HG03045 (cell line): Measurements from ENCODE around the gene CT45A3.
"Not testable (repeated sequence)": the region's sequence is repeated elsewhere in the genome, so short reads cannot be mapped to it uniquely, and the experiment has no call there.

Source experiments
- ATAC-seq: cut with Tn5 transposase; IDR thresholded peaks from one replicate; pipeline ENCODE4 v1.9.1; 2021; ENCODE audit warnings: mild to moderate bottlenecking, moderate library complexity; ENCODE audit not compliant: unreplicated experiment

Gene CT45A3, protein sequence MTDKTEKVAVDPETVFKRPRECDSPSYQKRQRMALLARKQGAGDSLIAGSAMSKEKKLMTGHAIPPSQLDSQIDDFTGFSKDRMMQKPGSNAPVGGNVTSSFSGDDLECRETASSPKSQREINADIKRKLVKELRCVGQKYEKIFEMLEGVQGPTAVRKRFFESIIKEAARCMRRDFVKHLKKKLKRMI

DNA sequence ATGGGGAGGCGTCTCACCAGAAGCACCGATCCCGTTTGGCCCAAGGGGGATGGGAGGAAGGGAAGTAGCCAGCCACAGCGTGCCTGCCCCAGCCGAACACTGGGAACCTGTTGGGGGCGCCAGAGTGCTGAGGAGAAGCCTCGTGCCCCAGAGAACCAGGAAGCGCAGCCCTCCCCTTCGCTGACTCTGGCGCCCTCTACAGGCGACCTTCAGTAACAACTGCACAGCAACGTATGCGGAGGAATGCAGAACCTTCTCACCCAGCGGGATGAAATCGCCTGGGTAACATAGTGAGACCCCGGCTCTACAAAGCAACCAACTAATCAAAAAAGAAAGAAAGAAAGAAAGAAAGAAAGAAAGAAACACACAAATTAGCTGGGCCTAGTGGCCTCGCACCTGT lies at the start of gene CT45A3:
CT45A3 (minus strand) TSS at position 101 of the 400 bp plus-strand sequence. CDS start 3,747 bp downstream, outside the sequence.
- ATAC-seq = not testable (repeated sequence)

DNA sequence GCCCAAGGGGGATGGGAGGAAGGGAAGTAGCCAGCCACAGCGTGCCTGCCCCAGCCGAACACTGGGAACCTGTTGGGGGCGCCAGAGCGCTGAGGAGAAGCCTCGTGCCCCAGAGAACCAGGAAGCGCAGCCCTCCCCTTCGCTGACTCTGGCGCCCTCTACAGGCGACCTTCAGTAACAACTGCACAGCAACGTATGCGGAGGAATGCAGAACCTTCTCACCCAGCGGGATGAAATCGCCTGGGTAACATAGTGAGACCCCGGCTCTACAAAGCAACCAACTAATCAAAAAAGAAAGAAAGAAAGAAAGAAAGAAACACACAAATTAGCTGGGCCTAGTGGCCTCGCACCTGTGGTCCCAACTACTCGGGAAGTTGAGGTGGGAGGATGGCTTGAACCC lies 34.7 kb upstream of the CT45A3 start, which contains the start of gene CT45A6:
CT45A6 (minus strand) TSS at position 101 of the 400 bp plus-strand sequence. CDS start 3,794 bp downstream, outside the sequence.
- ATAC-seq = not testable (repeated sequence)

DNA sequence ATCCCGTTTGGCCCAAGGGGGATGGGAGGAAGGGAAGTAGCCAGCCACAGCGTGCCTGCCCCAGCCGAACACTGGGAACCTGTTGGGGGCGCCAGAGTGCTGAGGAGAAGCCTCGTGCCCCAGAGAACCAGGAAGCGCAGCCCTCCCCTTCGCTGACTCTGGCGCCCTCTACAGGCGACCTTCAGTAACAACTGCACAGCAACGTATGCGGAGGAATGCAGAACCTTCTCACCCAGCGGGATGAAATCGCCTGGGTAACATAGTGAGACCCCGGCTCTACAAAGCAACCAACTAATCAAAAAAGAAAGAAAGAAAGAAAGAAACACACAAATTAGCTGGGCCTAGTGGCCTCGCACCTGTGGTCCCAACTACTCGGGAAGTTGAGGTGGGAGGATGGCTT lies 17.4 kb upstream of the CT45A3 start, which contains the start of gene CT45A5:
CT45A5 (minus strand) TSS at position 101 of the 400 bp plus-strand sequence. CDS start 3,774 bp downstream, outside the sequence.
- not testable (repeated sequence) for ATAC-seq

DNA sequence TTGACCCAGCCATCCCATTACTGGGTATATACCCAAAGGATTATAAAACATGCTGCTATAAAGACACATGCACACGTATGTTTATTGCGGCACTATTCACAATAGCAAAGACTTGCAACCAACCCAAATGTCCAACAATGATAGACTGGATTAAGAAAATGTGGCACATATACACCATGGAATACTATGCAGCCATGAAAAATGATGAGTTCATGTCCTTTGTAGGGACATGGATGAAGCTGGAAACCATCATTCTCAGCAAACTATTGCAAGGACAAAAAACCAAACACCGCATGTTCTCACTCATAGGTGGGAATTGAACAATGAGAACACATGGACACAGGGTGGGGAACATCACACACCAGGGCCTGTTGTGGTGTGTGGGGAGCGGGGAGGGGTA lies 23.3 kb downstream of the CT45A3 start:
- not testable (repeated sequence) for ATAC-seq

DNA sequence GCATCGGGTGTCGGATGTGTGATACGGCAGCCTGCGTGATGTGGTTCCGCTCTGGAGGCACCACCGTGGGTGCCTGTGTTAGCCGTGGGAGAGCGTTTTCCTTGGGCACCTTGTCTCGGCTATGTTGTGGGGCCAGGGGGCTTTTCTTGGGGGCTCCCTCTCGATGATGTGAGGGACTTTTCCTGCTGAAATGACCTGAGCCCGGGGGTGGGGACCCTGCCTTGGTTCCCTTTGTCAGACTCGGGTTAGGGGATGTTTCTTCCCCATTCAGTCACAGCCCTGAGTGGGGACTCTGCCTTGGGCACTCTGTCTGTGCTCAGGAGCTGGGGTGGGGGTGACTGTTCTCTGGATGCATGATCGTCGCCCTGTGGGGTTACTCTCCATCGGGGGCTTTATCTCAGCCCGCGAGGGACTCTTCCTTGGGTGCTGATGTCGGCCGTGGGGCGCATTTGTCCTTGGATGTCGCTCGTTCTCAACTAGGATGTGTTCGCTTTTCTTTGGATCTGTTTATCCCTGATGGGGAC lies 26.7 kb downstream of the CT45A3 start:
- no peak for ATAC-seq

DNA sequence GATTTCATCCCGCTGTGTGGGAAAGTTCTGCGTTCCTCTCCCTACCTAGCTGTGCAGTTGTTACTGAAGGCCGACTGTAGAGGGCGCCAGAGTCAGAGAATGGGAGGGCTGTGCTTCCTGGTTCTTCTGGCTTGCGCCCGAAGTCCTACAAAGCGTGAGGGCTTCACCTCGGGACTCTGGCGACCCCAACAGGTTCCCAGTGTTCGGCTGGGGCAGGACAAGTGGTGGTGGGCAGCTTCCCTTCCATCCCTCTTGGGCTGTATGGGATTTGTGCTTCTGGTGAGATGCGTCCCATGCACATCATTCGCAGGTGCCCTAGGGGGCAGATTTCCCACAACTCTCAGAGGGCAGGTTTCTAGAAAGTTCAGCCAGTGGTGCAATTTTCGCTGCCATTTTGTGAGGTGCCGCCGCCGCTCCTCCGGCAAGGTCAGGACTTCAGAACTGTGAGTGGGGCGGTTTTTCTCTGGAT lies 27.3 kb downstream of the CT45A3 start:
- ATAC-seq = no peak

DNA sequence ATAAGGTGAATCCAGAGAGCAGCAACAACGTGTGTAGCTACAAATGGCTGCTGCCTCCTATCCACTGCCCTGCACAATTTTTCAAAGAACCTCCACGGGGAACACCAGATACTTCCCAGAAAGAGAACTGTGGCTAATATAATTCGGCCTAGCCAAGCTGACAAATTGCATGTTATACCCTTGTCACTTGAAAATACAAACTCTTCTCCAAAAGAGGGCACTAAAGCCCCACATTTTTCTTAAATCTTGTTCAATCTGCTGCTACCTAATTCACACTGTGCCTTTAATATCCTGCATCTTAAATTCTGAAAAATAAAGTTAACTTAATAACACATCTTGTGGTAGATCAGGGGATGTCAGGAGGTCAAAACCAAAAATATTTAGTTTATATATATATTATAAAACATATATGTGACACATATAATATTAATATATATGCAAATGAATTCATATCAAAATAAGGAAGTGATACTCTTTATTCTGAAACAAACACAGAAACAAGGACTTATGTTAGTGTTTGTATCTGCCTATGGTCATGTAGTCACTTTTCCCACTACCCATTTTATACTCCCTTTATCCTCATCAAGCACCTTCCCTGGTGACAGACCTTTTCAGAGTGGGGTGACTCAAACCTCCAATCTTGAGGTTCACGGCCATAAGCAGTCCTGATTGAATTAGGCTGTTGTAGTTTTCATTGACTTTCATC lies 30.5 kb downstream of the CT45A3 start:
- no peak for ATAC-seq

DNA sequence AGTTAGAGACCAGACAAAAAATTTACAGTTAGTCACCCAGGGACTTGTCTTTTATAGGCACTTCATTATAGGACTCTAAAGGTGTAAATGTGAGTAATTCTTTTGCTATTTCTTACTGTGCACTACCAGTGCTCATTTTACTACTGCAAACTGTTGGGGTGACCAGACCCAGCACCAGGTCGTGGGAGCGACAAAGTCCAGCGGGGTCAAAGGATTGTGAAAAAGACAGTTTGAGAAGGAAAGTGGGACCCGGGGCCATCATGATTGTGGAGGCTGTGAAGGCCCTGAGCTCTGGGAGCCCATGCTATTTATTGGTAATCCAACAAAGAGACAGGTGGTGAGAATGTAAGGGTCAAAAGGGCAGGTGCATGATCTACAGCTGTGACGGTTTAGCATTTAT lies 33.3 kb downstream of the CT45A3 start:
- ATAC-seq = not testable (repeated sequence)

DNA sequence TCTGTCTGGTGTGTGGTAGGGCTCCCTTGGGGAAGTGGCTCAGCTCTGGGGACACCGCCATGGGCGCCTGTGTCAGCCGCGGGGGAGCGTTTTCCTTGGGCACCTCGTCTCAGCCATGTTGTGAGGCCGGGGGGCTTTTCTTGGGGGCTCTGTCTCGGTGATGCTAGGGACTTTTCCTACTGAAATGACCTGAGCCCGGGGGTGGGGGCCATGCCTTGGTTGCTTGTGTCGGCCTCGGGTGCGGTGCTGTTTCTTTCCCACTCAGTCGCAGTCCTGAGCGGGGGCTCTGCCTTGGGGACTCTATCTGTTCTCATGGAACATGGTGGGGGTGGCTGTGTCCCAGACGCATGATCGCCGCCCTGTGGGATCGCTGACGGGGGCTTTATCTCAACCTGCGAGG lies 54.2 kb downstream of the CT45A3 start:
- no peak for ATAC-seq

DNA sequence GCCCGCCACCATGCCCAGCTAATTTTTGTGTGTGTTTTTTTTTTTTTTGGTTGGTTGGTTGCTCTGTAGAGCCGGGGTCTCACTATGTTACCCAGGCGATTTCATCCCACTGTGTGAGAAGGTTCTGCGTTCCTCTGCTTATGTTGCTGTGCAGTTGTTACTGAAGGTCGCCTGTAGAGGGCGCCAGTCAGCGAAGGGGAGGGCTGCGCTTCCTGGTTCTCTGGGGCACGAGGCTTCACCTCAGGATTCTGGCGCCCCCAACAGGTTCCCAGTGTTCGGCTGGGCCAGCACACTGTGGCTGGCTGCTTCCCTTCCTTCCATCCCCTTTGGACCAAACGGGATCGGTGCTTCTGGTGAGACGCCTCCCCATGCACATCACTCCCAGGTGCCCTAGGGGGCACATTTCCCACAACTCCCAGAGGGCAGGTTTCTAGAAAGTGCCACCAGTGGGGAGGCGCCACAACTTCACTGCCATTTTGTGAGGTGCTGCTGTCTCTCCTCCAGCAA lies 54.8 kb downstream of the CT45A3 start, which contains the start of gene CT45A1:
CT45A1 (plus strand) TSS at position 457 of the 507 bp plus-strand sequence. CDS start 5,302 bp downstream, outside the sequence.
- ATAC-seq = not testable (repeated sequence)
